ENCODE results near the gene ATAD5. TPM values are rescaled to one million over a fixed set of nuclear protein-coding genes. Genes with fewer than 3 reads are reported as not detected.
"Not testable (repeated sequence)": the region's sequence is repeated elsewhere in the genome, so short reads cannot be mapped to it uniquely, and the experiment has no call there.

The ATAD5 gene
- total RNA-seq, 3 donors from 2014 or later, result 1.3 to 3.1 (median 1.6) TPM

- H3K27me3 ChIP-seq, result no peaks in the 10 kb centered on the region
- H3K9me3 ChIP-seq, result no peaks in the 10 kb centered on the region
- H3K36me3 ChIP-seq, result no peaks in the 10 kb centered on the region
- no peaks in the 10 kb centered on the region for H3K4me1 ChIP-seq
- H3K27ac ChIP-seq, result peak overlapping the region; percentile 48 to 78
- TF ChIP-seq CTCF (IDR thresholded peaks at IDR 0.05) (no peak), POLR2AphosphoS5 (IDR thresholded peaks at IDR 0.05) (no peak), POLR2A (IDR thresholded peaks at IDR 0.05) (no peak)
- H3K4me3 ChIP-seq, result no peak overlapping the region
- DNase-seq (ENCODE audit: low spot score in 2 of 2), result no peak
- intact Hi-C loops (cut with DNase I; ENCODE audit: low total_unique reads), result no loop called here
These were observed 19.3 kb upstream of the ATAD5 start for GRCh38 chr17:30812218-30813177.

GRCh38 chr17:30814236-30814635 is 17.5 kb upstream of the ATAD5 start:
- H3K9me3 ChIP-seq; H3K4me1 ChIP-seq; H3K36me3 ChIP-seq; H3K4me3 ChIP-seq; H3K27me3 ChIP-seq; DNase-seq (ENCODE audit: low spot score in 2 of 2); intact Hi-C loops (cut with DNase I; ENCODE audit: low total_unique reads): not testable (repeated sequence)
- peak overlapping the region in 1 of 2 donors; percentile 78 for H3K27ac ChIP-seq

- H3K27me3 ChIP-seq; H3K36me3 ChIP-seq; DNase-seq (ENCODE audit: low spot score in 2 of 2); H3K9me3 ChIP-seq; H3K4me3 ChIP-seq; H3K4me1 ChIP-seq; intact Hi-C loops (cut with DNase I; ENCODE audit: low total_unique reads); H3K27ac ChIP-seq: not testable (repeated sequence)
These were observed 16.9 kb upstream of the ATAD5 start for GRCh38 chr17:30814860-30815259.

- H3K4me1 ChIP-seq, result no peaks in the 10 kb centered on the region
- H3K9me3 ChIP-seq, result no peaks in the 10 kb centered on the region
- DNase-seq (ENCODE audit: low spot score in 2 of 2), result no peak
- H3K36me3 ChIP-seq, result no peaks in the 10 kb centered on the region
- H3K4me3 ChIP-seq, result no peak overlapping the region
- H3K27me3 ChIP-seq, result no peaks in the 10 kb centered on the region
- intact Hi-C loops (cut with DNase I; ENCODE audit: low total_unique reads), result no loop called here
- TF ChIP-seq POLR2A (IDR thresholded peaks at IDR 0.05) (no peak), POLR2AphosphoS5 (IDR thresholded peaks at IDR 0.05) (no peak), CTCF (IDR thresholded peaks at IDR 0.05) (no peak)
- no peak overlapping the region for H3K27ac ChIP-seq
These were observed 15.6 kb upstream of the ATAD5 start for GRCh38 chr17:30816165-30816564.

GRCh38 chr17:30819971-30820705 is 11.6 kb upstream of the ATAD5 start:
- intact Hi-C loops (cut with DNase I; ENCODE audit: low total_unique reads), result no loop called here

More at GRCh38 chr17:30819971-30820705, 11.6 kb upstream of the ATAD5 start:
- H3K4me1 ChIP-seq, result no peaks in the 10 kb centered on the region
- no peaks in the 10 kb centered on the region for H3K9me3 ChIP-seq
- no peaks in the 10 kb centered on the region for H3K36me3 ChIP-seq
- no peak for TF ChIP-seq POLR2A (IDR thresholded peaks at IDR 0.05)
- TF ChIP-seq CTCF (IDR thresholded peaks at IDR 0.05), result no peak
- TF ChIP-seq POLR2AphosphoS5 (IDR thresholded peaks at IDR 0.05), result no peak
- H3K27me3 ChIP-seq, result no peaks in the 10 kb centered on the region
- no peak overlapping the region for H3K4me3 ChIP-seq
- no peak for DNase-seq (ENCODE audit: low spot score in 2 of 2)
- peak overlapping the region; percentile 42 to 50 for H3K27ac ChIP-seq

All from breast epithelium (tissue), 4 donors.